Measurements from ENCODE around the gene LGALS9.

DNA sequence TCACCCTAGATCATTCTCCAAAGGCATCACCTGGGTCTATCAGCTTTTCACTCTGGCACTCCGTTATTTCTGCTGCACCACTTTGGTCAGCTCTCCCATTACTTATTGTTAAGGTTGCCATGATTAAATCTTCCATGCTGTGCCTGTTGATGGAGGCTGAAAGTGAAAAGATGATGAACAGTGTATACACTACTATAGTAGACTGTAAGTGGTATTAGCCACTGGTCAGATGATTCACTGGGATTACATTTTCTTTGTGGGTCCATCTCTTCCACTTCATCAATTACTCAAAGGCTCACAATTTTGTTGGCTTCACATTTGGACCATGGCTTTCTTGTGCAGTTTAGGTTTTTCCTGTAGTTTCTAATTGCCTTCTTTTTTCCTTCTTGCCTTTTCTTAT lies 15.9 kb upstream of the LGALS9 start:
- TF ChIP-seq CTCF (IDR thresholded peaks at IDR 0.05) (no peak), POLR2A (IDR thresholded peaks at IDR 0.05) (no peak)
